Tongue (tissue), 2 donors: ENCODE results near the gene QPCTL. TPM values are rescaled to one million over a fixed set of nuclear protein-coding genes. Genes with fewer than 3 reads are reported as not detected.

Experiments
- DNase-seq: peaks from one replicate; pipeline ENCODE4 v3.0.0-alpha.2; 2015
- total RNA-seq: library from RNA; depleted of rRNA; stranded (reverse); fragments of >200 nt; gene quantifications from one replicate; pipeline ENCODE4 v1.2.3, GENCODE V29; 2014

The QPCTL gene
- 3.3 TPM for total RNA-seq

DNA sequence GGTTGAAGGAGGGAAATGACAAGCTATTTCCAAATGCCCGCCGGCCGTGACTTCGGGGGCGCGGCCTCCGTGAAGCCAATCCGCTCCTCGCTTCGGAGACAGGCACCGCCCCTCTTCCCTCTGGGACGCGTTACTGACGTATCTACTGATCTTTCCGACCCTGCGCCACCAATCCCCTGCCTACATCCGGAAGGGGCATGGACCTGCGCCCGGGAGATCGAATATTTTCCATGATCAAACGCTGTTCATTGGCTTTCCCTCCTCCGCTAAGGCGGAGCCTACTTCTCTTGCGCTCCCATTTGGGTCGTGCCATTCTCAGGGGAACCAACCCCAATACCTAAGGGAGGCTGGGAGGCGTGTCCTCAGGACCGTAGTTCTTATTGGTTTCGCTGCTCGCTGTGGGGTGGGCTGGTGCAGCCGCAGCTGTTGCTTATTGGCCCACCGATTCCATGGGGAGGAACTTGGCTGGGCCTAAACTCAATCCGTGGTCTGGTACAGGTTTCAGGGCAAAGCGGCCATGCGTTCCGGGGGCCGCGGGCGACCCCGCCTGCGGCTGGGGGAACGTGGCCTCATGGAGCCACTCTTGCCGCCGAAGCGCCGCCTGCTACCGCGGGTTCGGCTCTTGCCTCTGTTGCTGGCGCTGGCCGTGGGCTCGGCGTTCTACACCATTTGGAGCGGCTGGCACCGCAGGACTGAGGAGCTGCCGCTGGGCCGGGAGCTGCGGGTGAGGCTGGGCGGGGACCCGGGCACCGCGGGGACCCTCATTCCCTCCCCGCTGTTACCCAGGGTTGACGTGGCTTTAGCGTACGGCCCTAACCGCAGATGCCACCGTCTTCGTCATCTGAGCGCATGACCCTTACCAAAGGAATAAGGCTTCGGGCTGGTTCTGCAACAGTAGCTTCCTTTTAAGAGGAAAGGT, at the start of gene QPCTL:
Gene QPCTL (plus strand): TSS at position 480 of the 919 bp plus-strand sequence. CDS start 38 bp downstream, at position 518.
- DNase-seq, result peak; percentile 98

DNA sequence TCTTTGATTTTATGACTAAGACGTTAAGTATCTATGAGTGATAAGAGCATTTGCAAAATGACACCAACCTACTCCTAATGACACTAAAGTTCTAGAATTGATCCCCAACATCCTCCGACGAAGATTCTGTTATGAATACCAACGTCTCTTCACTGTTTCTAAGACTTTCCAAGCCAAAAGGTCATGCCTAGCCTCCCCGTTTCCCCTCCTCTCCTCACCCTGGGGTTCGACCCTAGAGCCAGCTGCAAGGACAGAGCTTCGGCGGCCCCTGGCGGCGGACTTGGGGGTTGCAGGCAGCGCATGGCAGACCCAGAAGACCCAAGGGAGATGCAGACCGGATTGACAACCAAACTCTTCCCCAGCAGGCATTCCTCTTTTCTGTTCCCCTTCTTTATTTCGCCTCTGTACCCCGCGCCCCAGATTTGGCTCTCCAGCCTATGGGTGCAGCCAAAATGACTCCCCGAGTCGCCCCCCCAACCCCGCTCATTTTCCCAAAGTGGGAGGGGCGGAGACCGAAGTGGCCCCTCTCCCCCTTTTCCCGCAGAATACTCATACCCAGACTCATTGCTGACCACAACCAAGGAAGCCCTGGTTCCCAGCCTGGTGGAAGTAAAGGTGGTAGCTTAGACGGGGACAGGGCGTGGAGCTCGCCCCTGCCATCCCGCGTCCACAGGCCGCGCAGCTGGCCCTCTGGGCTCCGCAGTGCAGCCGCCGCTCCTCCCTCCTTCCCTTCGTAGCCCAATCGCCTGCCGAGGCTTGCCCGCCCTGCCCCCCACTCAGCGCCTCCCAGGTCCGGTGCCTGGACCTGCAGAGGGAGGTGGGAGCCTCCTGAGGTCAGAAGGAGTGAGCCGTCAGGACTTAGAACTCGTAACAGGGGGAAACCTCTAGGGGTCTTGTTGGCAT, 49.2 kb upstream of the QPCTL start:
- DNase-seq, result peak; percentile 92

DNA sequence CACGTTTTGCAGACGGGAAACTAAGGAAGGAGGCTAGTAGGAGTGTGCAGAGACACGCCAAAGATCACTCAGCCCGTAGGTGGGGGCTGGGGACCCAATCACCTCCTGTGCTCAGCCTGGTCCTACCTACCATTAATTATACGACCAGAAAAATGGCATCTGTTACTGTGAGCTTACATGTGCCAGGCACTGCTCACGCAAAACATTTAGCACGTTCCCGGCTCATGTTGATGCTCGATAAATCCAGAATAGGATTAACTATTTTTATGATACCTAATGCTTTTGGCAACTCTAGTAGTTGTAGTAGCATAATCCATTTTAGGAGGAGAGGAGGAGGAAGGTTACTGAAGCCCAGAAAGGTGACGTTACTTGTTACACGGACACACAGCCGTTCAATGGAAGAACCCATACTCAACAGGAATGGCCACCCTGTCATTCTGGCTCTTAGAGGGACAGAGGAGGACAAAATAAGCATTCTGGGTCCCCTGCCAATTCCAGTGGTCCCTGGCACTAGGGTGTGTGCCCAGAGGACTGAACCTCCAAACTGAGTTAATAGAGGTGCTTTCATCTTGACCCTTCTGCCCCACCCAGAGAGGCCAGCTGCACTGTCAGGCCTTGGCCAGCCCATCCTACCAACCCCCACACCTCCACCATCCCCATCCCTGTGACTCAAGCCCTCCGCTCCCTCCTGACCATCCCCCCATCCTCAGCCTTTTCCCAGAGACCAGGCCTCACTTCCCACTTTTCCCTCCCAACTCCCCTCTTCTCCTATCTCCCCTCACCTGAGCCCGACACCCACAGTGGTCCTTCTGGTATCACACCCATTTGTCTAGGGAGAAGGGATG, 48.3 kb upstream of the QPCTL start:
- DNase-seq, result no peak

DNA sequence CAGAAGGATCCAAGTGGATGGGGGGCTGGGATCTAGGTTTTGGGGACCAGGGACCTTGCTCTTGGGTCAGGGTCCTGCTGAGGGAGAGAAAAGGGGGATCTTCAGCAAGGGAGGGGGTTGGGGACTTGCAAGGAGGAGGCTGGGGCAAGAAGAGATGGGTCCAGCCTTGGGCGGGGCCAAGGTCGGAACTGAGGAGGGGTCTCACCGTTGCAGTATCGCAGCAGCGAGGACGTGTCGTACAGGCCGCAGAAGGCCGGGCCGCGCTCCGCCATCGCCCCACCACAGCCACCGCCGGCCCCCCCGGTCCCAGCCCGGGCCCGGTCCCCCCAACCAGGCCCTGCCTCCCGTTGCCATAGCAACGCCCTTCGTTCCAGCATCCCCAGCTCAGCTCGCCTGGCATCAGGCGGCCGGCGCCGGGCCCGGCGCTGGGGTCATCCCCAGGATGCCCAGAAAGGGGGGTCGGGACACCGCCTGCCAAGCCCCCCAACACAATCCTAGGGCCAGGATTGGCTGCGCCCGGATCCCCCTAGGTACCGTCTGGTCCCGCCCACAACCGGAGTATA, 47.3 kb upstream of the QPCTL start:
- no peak for DNase-seq

DNA sequence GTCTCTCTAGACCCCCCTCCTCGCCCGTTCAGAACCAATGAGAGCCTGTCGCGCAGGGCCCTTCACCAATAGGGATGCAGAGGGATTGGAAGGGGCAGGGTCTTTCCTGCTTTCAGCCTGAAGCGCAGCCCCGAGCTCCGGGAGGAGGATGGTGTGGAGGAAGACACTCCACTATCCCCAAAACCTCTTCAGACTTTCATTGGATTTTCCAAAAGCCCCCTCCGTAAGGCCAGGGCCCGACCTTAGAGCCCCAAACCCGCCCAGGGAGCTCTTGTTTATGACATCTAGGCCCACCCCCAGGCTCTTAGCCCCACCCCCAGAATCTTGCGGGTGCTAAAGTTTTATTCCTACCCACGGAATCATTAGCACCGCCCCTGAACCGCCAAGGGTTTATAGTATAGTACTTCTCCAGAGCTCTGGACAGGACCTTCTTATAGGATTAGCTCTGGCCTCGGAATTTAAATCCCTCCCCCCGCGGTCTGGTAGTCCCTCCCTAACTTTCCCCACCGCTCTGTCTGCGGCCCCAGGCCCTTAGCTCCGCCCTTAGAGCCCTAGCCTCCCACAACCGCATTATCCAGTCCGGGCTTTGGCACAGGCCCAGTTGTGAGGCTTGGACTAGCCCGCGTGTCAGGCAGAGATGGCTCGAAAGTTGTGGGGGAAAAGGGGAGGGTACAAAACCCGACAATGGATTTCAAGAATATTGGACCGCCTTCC, 46.7 kb upstream of the QPCTL start:
- DNase-seq, result peak; percentile 85

DNA sequence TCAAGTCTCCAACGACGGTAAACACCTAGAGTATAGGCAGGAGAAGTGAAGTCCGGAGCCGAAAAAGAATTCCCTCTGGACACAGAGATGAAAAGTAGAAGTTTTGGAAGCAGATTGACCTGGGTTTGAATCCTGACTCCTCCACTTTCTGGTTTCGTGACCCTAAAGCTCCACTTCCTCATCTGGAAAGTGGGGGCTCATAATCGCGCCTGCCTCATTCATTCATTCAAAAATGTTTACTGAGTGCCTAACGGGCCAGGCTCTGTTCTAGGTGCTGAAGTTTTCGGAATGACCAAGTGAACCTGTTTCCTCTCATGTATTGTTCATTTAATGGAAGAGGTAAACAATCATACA, 46.1 kb upstream of the QPCTL start:
- no peak for DNase-seq

DNA sequence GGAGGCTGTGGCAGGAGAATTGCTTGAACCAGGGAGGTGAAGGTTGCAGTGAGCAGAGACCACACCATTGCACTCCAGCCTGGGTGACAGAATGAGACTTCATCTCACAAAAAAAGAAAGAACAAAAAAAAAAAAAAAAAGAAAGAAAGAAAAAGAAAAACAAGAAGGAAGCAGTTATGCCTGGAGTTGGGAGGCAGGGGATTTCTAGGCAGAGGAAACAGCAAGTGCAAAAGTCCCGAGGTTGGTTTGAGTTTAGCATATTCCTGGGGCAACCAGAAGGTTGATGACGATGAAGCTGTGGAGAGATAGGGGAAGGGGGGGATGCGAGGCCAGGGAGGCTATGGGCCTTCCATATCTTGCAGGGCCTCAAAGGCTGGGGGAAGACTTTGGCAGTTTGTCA, 41.7 kb upstream of the QPCTL start:
- DNase-seq, result no peak

DNA sequence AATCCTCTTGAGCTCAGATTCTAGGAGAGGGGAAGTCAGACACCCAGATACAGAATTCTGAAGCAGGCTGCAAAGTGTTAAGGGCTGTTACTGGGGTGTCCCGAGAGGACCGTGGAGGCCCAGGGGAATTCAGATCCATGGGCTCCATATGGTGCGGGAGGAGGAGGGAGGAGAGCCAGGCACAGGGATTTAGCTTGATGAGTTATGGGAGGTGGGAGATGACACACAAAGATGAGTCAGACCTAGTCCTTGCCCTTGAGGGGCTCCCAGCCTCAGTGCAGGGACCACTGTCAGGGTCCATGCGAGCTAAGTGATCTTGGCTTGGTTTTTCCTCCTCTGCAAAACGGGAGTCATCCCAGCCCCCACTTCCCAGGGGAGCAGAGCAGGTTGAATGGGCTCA, 38.8 kb upstream of the QPCTL start:
- no peak for DNase-seq

DNA sequence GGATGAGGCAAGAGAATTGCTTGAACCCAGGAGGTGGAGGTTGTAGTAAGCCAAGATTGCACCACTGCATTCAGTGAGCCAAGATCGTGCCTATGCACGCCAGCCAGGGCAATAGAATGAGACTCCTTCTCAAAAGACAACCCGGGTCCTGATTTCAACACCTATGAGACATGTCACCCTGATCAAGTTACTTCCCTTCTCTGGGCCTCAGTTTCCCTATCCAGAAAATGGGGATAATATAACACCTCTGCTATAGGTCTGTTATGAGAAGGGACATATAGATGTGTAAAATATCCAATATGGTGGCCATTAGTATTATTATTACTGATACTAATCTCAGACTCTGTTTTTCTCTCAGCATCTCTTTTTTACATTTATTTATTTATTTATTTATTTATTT, 37.4 kb upstream of the QPCTL start:
- DNase-seq, result no peak

DNA sequence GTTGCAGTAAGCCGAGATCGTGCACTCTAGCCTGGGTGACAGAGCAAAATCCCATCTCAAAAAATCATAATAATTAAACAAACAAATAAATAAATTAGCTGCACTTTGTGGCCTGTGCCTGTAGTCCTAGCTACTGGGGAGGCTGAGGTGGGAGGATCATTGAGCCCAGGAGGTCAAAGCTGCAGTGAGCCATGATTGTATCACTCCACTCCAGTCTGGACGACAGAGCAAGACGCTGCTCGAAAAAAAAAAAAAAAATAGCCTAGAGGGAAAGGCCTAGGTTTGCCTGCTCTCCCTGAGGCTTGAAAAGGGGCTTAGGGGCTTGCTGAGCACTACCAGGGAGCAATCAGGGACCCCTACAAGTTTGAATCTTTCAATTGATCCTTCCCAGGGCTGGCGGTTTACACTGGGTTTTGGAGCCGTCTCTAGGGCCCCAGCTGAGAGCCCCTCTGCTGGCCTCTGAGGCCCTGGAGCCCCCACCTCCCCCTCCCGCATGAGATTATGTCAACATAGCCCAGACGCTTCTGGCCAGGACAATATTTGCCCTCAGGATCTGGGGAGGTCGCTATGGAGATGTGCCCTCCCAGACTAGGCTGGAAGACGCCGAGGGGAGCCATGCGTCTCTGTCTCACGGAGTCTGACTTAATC, 34.8 kb upstream of the QPCTL start:
- DNase-seq, result no peak

DNA sequence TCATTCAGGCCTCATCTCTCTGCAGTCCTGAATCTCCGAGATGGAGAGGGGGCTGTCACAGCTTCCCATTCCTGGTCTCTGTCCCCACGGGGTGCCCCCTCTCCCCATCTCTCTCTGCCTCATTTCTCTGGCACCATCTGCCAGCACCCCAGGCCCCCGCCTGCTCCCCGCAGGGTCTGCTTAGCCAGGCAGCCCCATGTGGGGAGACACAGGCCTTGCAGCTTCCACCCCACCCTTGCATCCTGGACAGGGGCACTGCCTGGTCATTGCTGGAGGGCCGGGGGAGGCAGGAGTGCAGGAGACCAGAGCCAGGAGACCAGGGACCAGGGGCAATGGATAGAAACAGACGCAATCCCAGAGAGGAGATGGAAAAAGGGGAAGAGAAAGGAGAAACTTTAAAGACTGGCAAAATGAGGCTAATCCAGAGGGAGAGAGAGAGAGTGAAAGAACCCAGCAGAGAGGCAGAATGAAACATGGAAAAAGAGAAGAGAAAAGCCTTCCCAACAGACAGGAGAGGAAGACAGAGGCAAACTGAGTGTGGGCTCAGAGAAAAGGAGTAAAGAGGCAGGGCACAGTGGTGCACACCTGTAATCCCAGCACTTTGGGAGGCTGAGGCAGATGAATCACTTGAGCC, 33.3 kb upstream of the QPCTL start:
- DNase-seq, result no peak

DNA sequence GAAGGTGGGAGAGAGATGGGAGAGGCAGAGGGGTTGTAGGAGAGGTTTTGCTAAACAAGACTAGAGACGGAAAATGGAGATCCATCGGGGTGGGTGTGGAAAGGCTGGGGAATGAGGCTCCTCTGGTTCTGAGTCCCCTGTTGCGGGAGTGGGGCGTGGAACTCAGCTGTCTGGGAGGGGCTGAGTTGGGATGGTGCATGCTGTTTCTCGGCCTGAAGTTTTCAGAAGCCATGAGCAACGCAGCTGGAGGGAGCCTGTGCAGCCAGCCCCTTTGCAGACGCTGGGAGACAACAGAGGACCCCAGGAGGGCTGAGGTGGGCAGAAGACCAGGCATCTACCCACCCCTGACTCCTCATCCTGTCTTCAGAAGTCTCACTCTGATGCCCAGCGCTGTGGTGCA, 31.8 kb upstream of the QPCTL start:
- DNase-seq, result no peak

DNA sequence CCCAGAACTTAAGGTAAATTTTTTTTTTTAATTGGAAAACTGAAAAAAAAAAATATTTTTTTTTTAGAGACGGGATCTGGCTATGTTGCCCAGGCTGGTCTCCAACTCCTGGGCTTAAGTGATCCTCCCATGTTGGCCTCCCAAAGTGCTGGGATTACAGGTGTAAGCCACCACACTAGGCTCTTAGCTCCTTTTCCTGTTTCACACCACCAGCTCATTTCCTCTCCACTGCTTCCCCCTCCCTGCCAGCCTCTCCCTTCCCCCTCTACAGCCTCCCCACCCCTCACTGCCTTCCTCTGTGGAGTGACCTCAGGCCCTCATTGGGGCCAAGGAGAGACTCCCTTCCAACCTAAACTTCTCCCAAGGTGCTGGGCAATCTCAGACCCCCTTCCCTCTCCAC, 28.7 kb upstream of the QPCTL start:
- DNase-seq, result no peak

DNA sequence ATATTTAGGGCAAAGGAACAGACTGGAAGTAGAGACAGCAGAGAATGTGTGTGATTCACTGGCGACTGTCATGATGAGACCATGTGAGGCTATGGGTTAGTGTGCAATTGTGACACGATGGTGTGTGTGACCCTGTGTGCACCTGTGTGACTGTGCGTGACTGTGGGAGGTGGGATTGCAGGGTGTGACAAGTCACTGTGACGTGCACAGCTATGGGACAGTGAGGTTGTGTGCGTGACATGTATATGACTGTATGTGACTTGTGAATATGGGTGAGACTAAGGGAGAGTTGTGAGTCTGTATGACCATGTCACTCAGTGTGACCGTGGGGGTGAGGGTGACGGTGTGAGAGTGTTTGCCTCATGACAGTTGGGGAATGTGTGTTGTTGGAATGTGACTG, 27.9 kb upstream of the QPCTL start:
- no peak for DNase-seq

DNA sequence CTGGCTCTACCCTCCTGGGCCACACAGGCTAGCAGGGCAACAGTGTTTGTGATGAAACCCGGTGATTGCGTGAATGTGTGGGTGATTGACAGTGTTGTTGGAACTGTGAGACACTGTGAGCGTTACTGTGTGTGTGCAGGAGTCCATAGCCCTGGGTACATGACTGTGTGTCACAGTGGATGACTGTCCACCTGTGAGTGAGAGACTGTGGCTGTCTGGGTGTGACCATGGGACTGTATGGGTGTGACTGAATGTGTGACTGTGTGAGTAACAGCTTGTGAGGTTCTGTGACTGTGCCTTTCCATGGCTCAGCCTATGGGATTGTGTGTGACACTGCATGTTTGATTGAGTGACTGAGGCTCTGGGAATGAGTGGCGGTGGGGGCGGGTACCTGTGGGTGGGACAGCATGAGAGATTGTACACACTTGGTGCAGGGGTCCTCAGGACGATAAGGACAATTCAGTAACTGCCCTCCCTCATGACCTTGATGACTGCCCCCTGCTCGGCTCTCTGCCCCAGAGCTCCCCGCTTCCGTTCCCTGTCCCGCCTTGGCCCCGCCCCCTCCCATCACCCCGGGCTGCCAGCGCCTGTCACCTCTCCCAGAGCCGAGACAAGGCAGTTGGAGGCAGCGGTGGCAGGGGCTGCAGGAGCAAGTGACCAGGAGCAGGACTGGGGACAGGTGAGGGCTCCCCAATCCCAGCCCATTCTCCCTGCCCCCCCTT, 24.7 kb upstream of the QPCTL start, which contains the start of gene GIPR:
Gene GIPR (plus strand): TSS at position 602 of the 722 bp plus-strand sequence. CDS start 1,300 bp downstream, outside the sequence.
- no peak for DNase-seq

DNA sequence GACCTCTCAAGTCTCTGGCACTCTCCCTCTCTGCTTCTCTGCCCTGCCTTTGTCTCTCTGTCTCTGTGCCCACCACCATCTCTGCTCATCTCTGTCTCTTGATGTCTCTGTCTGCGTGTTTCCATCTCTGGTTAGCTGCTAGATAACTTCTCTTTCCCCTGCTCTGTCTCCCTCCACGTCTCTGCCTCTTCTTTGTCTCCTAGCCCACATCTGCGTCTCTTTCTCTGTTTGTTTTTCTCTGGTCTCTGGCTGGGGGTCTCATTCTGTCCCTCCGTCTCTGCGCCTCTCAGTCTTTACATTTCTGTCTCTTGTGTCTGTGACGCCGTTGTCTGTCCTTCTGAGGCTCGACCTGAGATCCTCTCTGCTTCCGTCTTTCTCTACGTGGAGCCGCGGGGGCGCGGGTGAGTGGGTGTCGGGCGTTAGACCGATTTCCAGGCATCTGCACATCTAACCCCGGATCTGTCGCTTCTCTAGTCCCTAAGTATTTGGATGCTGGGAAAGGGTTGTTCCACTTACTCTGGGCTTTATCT, 24.1 kb upstream of the QPCTL start:
- DNase-seq, result no peak

DNA sequence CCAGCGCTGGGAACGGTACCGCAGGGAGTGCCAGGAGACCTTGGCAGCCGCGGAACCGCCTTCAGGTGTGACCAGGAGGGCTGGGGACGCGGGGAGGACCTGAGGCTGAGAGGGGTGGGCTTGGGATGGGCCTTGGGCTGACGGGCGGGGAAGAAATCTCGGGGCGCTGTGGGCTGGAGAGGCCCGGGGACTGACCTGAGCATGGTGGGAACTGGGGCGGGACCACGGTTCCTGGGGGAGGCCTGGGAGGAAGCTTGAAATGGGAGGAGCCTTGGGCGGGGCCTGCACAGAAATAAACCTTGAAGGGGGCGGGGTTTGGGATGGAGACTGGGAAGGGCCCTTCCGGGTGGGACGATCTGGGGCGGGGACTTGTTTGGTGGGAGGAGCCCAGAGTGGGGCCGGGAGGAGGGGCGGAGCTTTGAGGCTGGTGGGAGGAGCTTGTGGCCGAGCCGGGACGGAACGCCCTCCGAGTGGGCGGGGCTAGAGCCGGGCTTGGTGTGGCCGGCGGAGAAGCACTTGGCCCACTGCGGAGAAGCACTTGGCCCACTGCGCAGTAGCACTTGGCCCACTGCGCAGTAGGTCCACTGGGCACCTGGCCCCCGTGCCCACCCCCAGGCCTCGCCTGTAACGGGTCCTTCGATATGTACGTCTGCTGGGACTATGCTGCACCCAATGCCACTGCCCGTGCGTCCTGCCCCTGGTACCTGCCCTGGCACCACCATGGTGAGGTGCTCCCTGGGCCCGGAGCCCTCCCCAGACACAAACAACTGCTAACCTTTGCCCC, 21.6 kb upstream of the QPCTL start:
- DNase-seq, result peak; percentile 44

DNA sequence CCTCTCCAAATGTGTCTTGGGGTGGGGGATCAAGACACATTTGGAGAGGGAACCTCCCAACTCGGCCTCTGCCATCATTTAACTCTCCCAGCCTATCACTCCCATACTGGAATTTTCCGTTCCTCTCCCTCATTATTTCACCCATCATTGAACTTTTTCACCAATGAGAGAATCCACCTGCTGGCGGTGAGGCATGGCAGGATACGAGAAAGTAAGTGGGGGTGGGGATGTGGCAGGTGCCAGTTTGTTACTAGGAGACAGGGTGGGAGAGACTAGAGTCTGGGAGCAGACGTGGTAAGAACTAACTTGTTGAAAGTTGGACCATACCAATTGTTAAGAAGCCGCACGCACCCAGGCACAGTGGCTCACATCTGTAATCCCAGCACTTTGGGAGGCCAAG, 17.5 kb upstream of the QPCTL start:
- DNase-seq, result no peak
